ENCODE results near the gene ORM2. TPM values are rescaled to one million over a fixed set of nuclear protein-coding genes. Genes with fewer than 3 reads are reported as not detected.

Gene ORM2
- total RNA-seq, 1 donor from 2014 or later: not detected

DNA sequence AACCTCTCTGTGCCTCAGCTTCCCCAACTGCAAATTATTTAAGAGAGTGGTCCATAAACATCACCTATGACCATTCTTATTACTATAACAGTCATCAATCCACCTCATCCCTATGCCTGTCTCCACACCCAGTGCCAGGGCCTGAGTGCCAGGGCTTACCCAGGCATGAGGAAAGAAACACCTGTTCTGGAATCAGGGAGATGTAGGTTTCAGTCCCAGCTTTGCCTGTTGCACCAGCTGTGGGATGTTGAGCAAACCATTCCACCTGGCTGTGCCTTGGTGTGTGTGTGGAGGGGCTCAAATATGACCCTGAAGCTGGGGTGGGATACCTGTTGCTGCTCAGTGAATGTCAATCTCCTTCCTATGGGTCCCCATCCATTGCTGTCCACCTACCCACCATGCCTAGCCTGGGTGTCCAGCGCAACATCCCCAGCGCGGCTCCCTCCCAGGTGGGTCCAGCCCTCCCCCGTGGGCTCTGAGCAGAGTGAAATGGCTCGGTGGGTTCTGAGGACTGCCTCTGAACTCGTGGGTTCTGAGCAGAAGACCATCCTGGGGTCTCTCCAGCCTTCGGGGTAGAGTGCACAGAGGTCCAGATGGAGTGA lies 41.8 kb downstream of the ORM2 start:
- peak overlapping the region; percentile 17 for H3K4me3 Mint-ChIP-seq
- ChIA-PET CTCF (interaction anchor here (3.6 kb wide), 1 partner anchor 13 kb away, joined by 46 read pairs; the partner anchor contains the start of gene AKNA), POLR2A (interaction anchor here (1.3 to 15.2 kb wide), 4 partner anchors 8 to 220 kb away, joined by 4 to 913 read pairs (median 24); partner anchors contain the start of gene AKNA)
- H3K36me3 Mint-ChIP-seq (ENCODE audit: low read depth): peaks cover 83% of the 10 kb centered on the region
- H3K4me1 Mint-ChIP-seq: peaks cover 94% of the 10 kb centered on the region
- ATAC-seq (ENCODE audit: low read depth): no peak
- peak overlapping the region; percentile 98 for H3K27ac Mint-ChIP-seq
- no peaks in the 10 kb centered on the region for H3K9me3 Mint-ChIP-seq
- no peaks in the 10 kb centered on the region for H3K27me3 Mint-ChIP-seq
- intact Hi-C loops (cut with micrococcal nuclease): no loop called here
- no peak for DNase-seq
- TF ChIP-seq, protein P1, sequence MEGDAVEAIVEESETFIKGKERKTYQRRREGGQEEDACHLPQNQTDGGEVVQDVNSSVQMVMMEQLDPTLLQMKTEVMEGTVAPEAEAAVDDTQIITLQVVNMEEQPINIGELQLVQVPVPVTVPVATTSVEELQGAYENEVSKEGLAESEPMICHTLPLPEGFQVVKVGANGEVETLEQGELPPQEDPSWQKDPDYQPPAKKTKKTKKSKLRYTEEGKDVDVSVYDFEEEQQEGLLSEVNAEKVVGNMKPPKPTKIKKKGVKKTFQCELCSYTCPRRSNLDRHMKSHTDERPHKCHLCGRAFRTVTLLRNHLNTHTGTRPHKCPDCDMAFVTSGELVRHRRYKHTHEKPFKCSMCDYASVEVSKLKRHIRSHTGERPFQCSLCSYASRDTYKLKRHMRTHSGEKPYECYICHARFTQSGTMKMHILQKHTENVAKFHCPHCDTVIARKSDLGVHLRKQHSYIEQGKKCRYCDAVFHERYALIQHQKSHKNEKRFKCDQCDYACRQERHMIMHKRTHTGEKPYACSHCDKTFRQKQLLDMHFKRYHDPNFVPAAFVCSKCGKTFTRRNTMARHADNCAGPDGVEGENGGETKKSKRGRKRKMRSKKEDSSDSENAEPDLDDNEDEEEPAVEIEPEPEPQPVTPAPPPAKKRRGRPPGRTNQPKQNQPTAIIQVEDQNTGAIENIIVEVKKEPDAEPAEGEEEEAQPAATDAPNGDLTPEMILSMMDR (IDR thresholded peaks at IDR 0.05): no peak

DNA sequence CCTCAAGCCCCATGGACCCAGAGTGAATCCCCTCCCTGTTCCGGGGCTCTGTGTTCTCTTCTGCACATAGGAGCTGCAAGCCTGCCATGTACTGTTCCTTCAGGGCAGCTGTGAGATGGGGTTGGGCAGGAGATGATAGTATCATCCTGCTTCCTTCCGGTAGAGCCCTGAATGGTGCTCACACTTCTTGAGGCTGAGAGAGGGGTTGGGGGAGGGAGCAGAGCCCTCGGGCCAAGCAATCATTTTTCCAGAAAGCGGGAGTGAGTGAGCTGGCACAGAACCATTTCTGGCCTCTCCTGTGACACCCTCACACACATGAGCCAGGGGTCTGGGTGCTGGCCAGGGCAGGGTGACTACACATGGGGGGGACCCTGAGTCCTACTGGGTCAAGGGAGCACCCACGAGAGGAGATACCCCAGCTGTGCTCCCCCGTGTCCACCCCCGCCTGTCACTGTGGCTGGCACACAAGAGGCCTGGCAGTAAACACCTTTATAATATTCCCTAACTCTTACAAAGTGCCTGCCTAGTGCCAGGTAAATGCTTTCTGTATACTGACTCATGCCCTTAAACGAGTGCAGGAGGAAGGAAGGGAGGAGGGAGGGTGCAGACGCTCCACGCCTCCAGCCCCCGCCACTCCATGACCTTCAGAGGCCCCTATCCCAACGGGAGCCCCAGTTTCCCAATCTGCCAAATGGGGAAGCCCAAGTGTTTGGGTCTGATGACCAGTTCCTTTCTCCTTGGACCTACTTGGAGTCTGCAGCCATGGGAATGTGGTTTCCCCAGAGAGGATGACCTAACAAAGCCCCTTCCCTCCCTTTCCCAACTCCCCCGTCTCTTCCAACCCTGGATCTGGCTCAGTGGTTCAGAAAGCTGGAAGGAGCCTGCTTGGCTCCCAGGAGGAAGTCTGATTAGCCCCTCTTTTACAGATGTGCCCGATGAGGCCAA lies 42.6 kb downstream of the ORM2 start:
- TF ChIP-seq, protein P1 (IDR thresholded peaks at IDR 0.05): no peak
- CTCF ChIA-PET: interaction anchor here (1.2 to 3.6 kb wide), 5 partner anchors 9 to 33 kb away, joined by 4 to 46 read pairs (median 5); partner anchors contain the start of gene AKNA
- intact Hi-C loops (cut with micrococcal nuclease): loop anchor here (2.0 kb wide), 1 partner anchor 33 kb away; no protein-coding TSS in a partner anchor
- Mint-ChIP-seq H3K9me3 (no peaks in the 10 kb centered on the region), H3K4me1 (peaks cover 93% of the 10 kb centered on the region), H3K27ac (peak overlapping the region; percentile 98), H3K4me3 (peak overlapping the region; percentile 44), H3K27me3 (no peaks in the 10 kb centered on the region), H3K36me3 (ENCODE audit: low read depth) (peaks cover 83% of the 10 kb centered on the region)
- POLR2A ChIA-PET: interaction anchor here (0.5 to 15.2 kb wide), 24 partner anchors 9 to 959 kb away, joined by 3 to 913 read pairs (median 6); partner anchors contain the start of genes AKNA and ATP6V1G1
- DNase-seq: no peak
- peak; percentile 7 for ATAC-seq (ENCODE audit: low read depth)

DNA sequence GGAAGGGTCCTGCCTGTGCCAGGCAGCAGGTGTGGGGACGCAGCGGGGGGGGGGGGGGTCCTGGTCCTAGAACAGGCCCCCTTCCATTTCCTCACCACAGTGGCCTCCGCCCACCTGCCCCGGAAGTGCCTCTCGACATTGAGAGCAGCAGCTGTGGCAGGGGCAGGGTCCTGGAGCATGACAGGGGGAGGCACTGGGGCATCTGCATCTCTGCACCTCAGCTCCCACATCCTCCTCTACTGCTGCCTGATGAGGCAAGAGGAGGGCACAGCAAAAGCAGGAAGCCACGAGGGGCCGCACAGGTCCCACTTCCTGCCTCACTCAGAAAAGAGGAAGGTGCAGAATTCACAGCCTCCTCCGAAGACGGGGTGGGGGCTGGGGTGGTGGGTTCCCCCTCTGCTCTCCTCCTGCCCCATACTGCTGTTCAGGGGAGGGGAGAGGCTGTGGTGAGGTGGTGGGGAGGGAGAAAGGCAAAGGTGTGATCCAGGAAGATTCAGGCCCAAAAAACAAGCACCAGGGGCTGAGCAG lies 43.3 kb downstream of the ORM2 start:
- ChIA-PET POLR2A (interaction anchor here (0.5 to 15.2 kb wide), 25 partner anchors 9 to 960 kb away, joined by 3 to 913 read pairs (median 5); partner anchors contain the start of genes AKNA and ATP6V1G1), CTCF (interaction anchor here (1.2 to 3.6 kb wide), 5 partner anchors 10 to 32 kb away, joined by 4 to 46 read pairs (median 5); partner anchors contain the start of gene AKNA)
- H3K27me3 Mint-ChIP-seq: no peaks in the 10 kb centered on the region
- intact Hi-C loops (cut with micrococcal nuclease): loop anchor here (1.0 to 2.0 kb wide), 5 partner anchors 9 to 34 kb away; no protein-coding TSS in a partner anchor
- peak; percentile 78 for DNase-seq
- H3K27ac Mint-ChIP-seq: peak overlapping the region; percentile 98
- no peaks in the 10 kb centered on the region for H3K9me3 Mint-ChIP-seq
- peak; percentile 94 for ATAC-seq (ENCODE audit: low read depth)
- peak overlapping the region; percentile 72 for H3K4me3 Mint-ChIP-seq
- peaks cover 83% of the 10 kb centered on the region for H3K36me3 Mint-ChIP-seq (ENCODE audit: low read depth)
- TF ChIP-seq, protein P1 (IDR thresholded peaks at IDR 0.05): no peak
- peaks cover 92% of the 10 kb centered on the region for H3K4me1 Mint-ChIP-seq

DNA sequence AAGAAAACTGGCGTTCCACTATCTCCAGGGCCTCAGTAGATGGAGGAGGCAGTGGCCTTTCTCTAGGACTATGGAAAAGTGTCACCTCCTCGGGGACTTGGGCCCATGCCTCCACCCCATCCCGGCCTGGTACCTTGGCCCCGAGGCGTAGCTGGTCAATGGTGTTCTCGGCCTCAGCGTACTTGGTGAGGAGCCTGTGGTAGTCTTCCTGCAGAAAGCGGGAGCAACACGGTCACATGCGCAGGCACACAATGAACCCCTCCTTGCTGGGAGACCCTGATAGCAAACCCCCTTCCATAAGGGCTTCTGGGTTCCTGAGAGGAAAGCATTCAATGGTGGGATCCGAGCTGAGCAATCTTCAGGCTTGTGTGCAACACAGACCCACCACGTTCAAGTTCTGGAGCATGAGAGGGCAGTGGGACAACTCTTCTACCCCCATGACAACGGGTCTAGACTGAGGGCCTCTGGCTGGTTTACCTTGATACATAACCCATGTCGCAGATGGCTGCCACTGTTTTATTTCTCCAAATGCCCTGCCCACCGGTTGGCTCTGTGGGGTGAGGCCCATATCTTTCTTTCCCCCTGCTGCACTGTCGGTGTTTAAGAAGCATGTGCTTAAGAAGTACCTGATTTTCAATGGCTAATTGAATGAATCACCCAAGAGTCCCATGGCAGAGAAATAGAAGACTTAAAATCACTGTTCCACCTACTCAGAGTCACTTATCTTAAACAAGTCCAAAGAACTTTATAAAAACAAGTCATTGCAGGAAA lies 44.5 kb downstream of the ORM2 start:
- TF ChIP-seq, protein P1 (IDR thresholded peaks at IDR 0.05): no peak
- CTCF ChIA-PET: interaction anchor here (0.7 to 3.6 kb wide), 4 partner anchors 11 to 36 kb away, joined by 3 to 46 read pairs (median 7); partner anchors contain the start of gene AKNA
- peak overlapping the region; percentile 98 for H3K27ac Mint-ChIP-seq
- no peaks in the 10 kb centered on the region for H3K27me3 Mint-ChIP-seq
- no peak for ATAC-seq (ENCODE audit: low read depth)
- intact Hi-C loops (cut with micrococcal nuclease): loop anchor here (1.0 to 2.0 kb wide), 5 partner anchors 10 to 35 kb away; no protein-coding TSS in a partner anchor
- peaks cover 85% of the 10 kb centered on the region for H3K36me3 Mint-ChIP-seq (ENCODE audit: low read depth)
- POLR2A ChIA-PET: interaction anchor here (0.7 to 15.2 kb wide), 11 partner anchors 10 to 317 kb away, joined by 3 to 913 read pairs (median 10); partner anchors contain the start of genes AKNA and ATP6V1G1
- no peak for DNase-seq
- H3K4me3 Mint-ChIP-seq: peak overlapping the region; percentile 1
- no peaks in the 10 kb centered on the region for H3K9me3 Mint-ChIP-seq
- H3K4me1 Mint-ChIP-seq: peaks cover 94% of the 10 kb centered on the region
